Upper lobe of left lung (tissue), 4 donors: Measurements from ENCODE around the gene CYP24A1.

Source experiments
- CTCF ChIP-seq, 6 experiments: fragments of 450-650 bp in 4 of 6; fragments of 200-600 bp in 2 of 6; sonication (generic) in 2 of 6; IDR thresholded peaks; one replicate each; pipeline ENCODE4 v1.5.1; 2016 to 2019; ENCODE audit warnings: antibody characterized with exemption in 6 of 6
- EP300 ChIP-seq, 4 donors: sonication (generic); formaldehyde crosslinking; IDR thresholded peaks; one replicate each; pipeline ENCODE4 v1.5.1; 2017; ENCODE audit warnings: antibody characterized with exemption in 4 of 4, control low read depth in 2 of 4
- POLR2A ChIP-seq, 4 donors: fragments of 450-650 bp; IDR thresholded peaks; one replicate each; pipeline ENCODE4 v1.5.1; 2016 to 2017; ENCODE audit warnings: antibody characterized with exemption in 4 of 4, mild to moderate bottlenecking in 2 of 4
- POLR2AphosphoS5 ChIP-seq, 2 donors: sonication (generic); formaldehyde crosslinking; IDR thresholded peaks; one replicate each; pipeline ENCODE4 v1.5.1; 2017; ENCODE audit warnings: antibody characterized with exemption in 2 of 2

GRCh38 chr20:54134445-54135220 is 39.2 kb downstream of the CYP24A1 start:
- TF ChIP-seq CTCF (IDR thresholded peaks at IDR 0.05) (no peak), POLR2A (IDR thresholded peaks at IDR 0.05) (no peak), EP300 (IDR thresholded peaks at IDR 0.05) (no peak), POLR2AphosphoS5 (IDR thresholded peaks at IDR 0.05) (no peak)
